M059J (cell line): ENCODE measurements around the gene GRM7. TPM values are rescaled to one million over a fixed set of nuclear protein-coding genes. Genes with fewer than 3 reads are reported as not detected.

Experiments
- DNase-seq: peaks from one replicate; pipeline ENCODE4 v3.0.0-alpha.2; 2012; ENCODE audit warnings: low read depth
- total RNA-seq: library from RNA; depleted of rRNA; stranded (reverse); fragments of >200 nt; shearing (Covaris generic); gene quantifications from 2 replicates; pipeline ENCODE4 v1.2.3, GENCODE V29; 2014

Gene GRM7
- total RNA-seq, 1 experiment from 2014 or later, result not detected

- no peak for DNase-seq
Measured at GRCh38 chr3:7720649-7721297, 859.9 kb downstream of the GRM7 start.

GRCh38 chr3:7721869-7722268 lies 861.0 kb downstream of the GRM7 start:
- no peak for DNase-seq

GRCh38 chr3:7728566-7729519 lies 867.9 kb downstream of the GRM7 start:
- DNase-seq, result no peak

- no peak for DNase-seq
Measured at GRCh38 chr3:7733933-7734332, 873.0 kb downstream of the GRM7 start.

- DNase-seq, result no peak
Measured at GRCh38 chr3:7734456-7734855, 873.5 kb downstream of the GRM7 start.

GRCh38 chr3:7737263-7737662 lies 876.3 kb downstream of the GRM7 start:
- no peak for DNase-seq

- DNase-seq, result no peak
Measured at GRCh38 chr3:7739754-7740153, 878.8 kb downstream of the GRM7 start.

- no peak for DNase-seq
Measured at GRCh38 chr3:7740458-7740857, 879.5 kb downstream of the GRM7 start.

- no peak for DNase-seq
Measured at GRCh38 chr3:7744850-7745249, 883.9 kb downstream of the GRM7 start.

- DNase-seq, result no peak
Measured at GRCh38 chr3:7745711-7746110, 884.8 kb downstream of the GRM7 start.

GRCh38 chr3:7749931-7750695 lies 889.2 kb downstream of the GRM7 start:
- DNase-seq, result no peak

- no peak for DNase-seq
Measured at GRCh38 chr3:7752005-7752404, 891.1 kb downstream of the GRM7 start.

GRCh38 chr3:7754653-7755441 lies 893.9 kb downstream of the GRM7 start:
- no peak for DNase-seq

GRCh38 chr3:7759630-7760029 lies 898.7 kb downstream of the GRM7 start:
- no peak for DNase-seq

- DNase-seq, result no peak
Measured at GRCh38 chr3:7760718-7761117, 899.8 kb downstream of the GRM7 start.

- DNase-seq, result no peak
Measured at GRCh38 chr3:7764115-7764514, 903.2 kb downstream of the GRM7 start.

- DNase-seq, result no peak
Measured at GRCh38 chr3:7766530-7766929, 905.6 kb downstream of the GRM7 start.

- no peak for DNase-seq
Measured at GRCh38 chr3:7779331-7779730, 918.4 kb downstream of the GRM7 start.

- DNase-seq, result no peak
Measured at GRCh38 chr3:7781395-7781794, 920.5 kb downstream of the GRM7 start.

GRCh38 chr3:7787871-7788828 lies 927.2 kb downstream of the GRM7 start:
- DNase-seq, result no peak
